ENCODE results near the gene TIMM17A.
A peak's percentile ranks its signal among the peaks of the same experiment; 100 is the strongest.
"Not testable (repeated sequence)": the region's sequence is repeated elsewhere in the genome, so short reads cannot be mapped to it uniquely, and the experiment has no call there.

Gene TIMM17A

DNA sequence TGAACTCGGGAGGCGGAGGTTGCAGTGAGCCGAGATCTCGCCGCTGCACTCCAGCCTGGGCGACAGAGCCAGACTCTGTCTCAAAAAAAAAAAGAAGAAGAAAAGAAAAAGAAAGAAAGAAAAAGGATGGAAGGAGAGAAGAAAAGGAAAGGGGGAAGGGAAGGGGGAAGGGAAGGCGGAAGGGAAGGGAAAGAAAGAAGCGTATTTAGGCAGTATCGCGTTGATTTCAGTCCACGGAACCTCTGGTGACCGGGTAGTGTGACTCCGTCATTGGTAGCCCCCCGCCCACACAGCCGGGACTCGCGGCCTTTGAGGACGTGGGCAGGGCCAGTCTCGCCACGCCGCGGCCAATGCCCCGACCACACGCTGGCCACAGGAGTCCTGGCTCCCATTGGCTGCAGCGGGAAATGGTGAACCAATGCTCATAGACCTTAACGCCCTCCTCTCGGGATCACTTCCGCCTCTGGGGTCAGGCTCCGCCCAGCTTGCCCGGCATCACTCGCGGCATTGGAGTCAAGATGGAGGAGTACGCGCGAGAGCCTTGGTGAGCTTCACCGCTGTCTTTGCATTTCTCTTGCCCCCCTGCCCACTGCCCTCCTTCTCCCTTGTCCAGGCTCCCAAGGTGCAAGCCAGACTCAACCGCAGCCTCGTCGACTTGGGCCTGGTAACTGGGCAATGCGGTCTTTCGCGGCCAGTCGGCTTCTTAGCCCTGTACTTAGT is at the start of gene TIMM17A:
TSS of gene TIMM17A (plus strand) at position 495 of the 720 bp plus-strand sequence. CDS start at position 519, 24 bp downstream.
- peak; percentile 97 for DNase-seq

DNA sequence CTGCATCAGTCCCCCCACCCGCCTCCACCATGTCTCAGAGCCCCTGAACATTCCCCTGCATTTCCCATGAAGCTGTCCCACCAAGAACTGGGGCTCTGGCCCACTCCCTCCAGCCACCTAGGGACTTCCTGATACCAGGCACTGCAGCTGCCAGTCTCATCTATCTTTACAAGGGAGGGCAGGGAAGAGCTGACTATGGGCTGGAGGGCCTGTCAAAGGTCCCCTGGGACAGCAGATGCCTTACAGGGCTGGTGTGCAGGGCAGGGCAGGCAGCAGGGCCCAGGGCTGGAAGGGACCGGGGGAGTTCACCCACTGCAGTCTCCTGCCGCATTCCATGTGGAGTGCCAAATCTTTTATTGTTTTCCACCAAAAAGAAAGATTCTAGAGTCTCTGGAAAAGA is 49.0 kb upstream of the TIMM17A start:
- DNase-seq = no peak

DNA sequence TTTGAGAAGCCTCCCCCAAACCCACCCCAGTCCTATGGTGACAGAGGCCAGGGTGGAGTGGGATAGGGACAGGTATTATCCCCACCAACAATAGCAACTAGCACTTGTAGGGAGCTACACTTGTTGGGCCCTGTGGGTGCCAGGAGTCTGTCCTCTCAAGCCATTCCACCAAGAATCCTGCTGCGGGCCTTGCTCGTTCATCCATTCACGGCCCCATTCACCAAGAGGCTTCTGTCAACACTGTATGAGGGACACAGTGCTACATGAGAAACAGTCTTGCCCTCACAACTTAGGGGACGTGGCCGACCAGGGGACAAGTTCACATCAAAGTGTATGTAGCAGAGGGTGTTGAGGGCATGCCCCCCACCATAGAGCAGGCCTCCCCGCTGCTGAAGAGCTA is 47.7 kb upstream of the TIMM17A start:
- DNase-seq = no peak

DNA sequence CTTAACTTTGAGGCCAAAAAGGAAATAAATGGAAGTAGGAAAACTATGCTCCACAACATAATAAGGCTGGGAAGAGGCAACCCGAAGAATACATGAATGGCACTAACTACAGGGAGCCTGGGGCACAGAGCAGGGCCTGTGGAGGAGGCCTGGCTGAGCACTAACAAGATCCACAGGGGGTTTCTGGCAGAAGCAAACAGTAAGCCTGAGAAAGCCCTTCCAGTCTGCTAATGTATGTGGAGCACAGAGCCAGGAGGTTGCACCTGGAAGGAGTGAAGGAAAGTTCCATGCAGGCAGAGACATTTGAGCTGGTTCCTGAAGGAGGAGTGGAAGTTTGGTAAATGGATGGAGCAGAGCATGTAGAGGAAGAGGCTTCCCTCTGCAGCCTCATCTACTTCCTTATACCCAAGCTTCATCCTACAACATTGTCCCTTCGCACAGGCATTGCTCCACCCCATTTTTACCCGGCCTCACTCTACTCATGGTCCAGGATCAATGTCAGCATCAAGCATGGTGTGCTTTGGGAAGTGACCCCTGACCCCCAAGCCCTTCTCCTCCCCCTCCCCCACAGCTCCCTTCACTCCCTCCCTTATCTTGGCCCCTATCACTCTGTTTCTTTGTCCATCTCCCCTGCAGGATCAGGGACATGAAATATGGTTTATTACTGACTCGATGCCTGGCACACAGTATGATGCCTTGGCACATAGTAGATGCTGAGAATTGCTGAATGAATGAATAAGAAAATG is 43.3 kb upstream of the TIMM17A start:
- DNase-seq = no peak

DNA sequence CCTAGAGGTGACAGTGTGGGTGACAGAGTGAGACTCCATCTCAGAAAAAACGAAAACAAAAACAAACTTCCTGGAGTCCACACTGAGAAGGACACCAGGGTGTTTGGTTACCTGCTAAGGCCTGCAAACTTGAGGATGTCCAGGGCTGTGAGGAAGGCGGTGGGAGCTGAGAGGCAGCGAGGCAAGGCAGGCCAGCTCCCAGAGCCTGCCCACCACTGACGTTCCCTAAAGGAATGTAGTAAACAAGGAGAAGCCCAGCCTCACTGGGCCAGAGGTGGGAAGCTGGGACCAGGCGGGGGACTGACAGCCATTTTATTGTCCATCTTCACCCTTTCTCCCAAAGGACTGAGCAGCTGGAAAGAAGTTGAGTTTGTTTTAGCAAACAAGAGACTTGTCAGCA is 42.5 kb upstream of the TIMM17A start:
- DNase-seq = no peak

DNA sequence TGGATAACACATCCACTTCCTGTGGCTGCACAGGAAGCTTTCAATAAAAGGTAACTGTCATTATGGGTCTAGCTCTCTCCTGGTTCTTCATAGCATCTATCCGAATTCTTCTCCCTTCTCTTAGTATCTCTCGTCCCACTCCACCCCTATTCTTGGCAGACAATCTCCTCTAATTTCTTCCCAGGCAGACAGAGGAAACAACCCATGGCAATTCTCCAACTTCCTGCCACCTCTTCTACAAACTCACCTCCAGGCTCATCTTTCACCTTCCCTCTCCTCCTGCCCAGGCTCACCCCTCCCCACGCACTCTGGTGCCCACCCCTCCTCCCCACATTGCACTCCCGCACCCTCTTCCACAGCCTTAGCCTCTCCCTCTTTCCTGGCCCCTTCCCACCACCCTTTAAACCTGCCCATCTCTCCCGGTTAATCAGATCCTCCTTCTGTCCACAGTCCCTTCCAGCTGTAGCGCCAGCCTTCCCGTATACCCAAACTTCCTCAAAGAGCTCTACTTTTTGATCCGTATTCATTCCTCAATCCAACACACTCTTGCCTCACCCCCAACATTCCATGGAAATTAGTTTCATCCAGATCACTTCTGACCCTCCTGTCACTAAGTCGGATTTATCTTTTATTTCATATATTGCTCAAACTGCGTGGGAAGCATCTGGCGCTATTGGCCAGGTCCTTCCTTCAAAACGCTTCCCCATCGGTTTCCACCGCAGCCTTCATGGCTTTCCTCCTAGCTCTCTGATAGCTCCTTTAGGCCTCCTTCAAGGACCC is 40.7 kb upstream of the TIMM17A start:
- DNase-seq = no peak

DNA sequence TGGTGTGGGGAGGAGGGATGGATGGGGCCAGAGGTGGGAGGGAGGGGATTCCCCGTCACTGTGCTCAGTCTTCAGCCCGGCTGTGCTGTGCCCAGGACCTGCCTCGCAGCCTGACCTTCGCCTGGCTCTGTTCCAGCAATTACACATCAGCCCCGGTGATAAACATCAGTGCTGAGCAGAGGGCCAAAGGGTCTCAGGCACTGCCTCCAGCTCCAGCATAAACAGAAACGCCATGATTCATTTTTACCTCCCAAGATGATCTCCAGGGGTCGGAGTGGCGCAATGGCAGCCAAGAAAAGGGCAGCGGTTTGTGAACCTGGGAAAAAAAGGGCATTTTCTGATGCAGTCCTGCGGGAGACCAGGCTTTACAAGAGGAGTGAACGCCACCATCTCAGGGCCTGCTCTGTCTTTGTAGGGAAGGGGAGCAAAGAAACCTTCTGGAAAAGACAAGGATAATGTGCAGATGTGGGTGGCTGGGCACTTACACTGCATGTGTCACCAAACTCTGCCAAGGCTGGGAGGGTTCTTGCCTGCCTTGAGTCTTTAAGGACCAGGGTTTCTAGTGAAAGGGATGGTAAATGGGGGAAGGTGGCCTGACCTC is 38.6 kb upstream of the TIMM17A start:
- no peak for DNase-seq

DNA sequence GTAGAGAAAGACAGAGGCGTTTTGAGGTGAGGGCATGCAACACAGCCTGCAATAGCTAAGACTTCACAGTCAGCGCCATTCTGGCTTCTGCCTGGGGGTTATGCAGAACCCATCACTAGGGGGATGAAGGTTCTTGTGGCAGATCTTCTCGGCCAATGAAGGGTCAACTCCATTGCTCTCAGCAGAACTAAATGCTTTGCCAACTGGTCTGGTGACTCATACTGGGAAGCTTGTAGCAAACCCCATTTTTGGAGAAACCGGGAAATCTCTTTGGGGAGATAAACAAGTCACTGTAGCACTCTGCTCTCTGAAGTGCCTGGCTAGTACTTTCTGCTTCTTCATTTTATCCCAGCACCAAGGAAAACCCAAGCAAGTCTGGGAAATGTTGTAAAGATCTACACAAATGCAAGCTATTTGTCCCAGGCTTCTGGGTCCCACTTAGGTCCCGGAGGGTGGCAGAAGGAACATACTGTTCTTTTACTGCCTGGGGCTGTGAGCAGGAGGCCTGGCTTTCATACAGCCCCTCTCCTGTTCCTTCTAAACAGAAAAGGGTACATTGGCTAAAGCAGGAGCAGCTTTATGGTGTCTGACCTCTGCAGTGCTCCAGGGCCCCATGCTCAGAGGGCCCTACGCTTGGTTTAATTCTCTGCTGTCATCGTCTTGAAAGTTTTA is 37.8 kb upstream of the TIMM17A start:
- no peak for DNase-seq

DNA sequence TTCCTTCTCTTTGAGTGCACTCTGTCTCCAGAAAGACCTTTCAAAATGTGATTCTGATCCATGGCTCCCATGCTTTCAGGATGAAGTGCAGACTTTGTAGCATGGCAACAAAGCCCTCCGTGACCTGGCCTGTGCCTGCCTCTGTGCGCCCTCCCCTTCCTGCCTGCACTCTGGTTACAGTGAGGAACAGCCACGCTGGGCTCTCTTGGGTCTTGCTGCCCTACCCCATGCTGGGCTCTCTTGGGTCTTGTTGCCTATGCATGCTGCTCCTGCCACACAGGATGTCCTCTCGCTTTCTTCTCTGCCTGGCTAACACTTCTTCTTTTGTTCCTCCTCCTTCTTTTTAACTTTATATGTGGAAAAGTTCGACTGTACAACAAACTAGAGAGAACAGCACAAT is 37.0 kb upstream of the TIMM17A start:
- no peak for DNase-seq

DNA sequence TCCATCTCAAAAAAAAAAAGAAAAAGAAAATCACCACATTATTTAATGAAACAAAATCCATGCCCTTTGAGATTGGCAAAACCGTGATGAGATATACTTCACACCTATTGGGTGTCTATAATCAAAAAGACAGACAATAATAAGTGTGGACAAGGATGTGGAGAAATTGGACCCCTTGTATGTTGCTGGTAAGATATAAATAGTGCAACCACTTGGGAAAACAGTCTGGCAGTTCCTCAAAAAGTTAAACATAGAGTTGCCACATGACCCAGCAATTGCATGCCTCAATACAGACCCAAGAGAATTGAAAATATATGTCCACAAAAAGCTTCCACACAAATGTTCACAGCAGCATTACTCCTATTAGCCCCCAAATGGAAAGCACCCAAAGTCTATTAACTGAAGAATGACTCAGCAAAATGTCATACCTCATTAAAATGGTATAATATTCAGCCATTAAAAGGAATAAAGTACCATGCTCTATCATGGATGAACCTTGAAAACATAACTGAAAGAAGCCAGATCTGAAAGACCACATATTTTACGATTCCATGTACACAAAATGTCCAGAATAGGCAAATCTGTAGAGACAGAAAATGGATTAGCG is 33.2 kb upstream of the TIMM17A start:
- no peak for DNase-seq

DNA sequence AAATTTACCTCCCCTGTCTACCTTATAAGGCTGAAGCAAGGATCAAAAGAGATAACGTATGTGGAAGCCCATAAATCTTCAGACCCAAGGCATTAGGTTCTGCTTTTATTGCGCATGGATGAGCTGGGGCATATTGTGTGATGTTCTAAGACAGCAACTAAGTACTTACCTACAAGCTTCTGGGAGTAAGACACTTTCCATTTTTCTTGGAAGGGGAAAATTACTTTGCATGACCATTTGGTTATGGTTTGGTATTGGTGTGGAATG is 30.1 kb upstream of the TIMM17A start:
- DNase-seq = no peak

DNA sequence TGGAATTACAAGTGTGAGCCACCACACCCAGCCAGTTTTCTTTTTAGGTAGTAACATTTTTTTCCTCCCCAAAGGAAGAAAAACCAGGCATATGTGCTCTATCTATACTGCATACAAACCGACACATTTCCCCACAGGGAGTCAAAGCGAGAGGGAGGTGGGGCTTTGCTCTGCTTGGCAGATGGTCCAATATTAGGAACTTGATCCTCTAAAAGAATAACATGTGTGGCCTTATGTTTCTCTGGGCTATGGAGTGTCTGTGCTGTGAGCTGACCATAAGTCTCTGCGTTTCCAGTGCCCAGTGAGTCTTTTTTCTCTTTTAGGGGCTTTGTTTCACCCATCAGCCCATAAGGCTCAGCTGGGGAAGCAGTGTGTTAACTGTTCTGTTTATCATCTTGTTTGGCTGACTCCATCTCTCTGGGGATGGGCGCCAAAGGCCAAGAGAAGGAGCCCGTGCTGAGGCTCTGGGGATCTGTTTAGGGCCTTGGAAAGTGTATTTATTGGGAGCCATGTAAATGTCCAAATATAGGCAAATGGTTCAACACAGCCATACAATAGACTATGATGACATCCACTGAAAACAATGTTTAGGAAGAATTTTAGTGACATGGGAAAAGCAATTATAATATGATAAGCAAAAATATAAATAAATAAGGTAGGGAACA is 29.2 kb upstream of the TIMM17A start:
- DNase-seq = no peak

DNA sequence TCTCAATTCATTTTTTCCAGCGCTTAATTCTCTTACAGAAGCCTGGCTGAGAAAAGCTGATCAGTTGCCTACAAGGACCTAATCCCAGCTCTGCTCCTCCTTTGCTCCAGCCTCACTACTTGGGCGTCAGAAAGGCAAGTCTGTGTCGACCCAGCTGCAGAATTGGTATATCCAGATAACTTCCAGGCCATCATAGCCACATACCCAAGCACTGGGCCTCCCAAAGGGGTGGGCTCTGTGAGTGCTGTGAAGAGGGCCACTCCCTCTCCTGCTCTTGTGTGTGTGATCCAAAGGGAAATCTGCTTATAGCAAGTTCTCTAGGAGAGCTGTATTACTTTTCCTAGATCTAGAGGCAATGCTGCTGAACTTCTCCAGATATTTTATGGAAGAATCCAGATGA is 27.0 kb upstream of the TIMM17A start:
- DNase-seq = no peak

DNA sequence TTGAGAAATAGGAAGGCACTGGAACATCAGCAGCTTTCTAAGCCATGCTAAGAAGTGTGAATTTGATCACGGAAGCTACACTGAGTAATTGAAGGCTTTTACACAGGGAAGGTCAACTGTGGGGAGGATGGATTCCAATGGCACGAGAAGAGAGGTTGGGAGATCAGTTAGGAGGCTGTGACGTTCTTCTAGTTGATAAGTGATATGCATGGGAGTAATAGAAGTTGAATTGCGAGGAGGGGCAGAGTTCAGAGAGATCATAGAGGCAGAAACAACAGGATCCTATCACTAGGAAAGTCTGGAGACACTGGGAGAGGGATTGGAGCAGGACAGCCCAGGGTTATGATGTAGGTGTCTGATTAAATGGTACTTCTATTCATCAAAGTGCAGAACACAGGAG is 25.2 kb upstream of the TIMM17A start:
- no peak for DNase-seq

DNA sequence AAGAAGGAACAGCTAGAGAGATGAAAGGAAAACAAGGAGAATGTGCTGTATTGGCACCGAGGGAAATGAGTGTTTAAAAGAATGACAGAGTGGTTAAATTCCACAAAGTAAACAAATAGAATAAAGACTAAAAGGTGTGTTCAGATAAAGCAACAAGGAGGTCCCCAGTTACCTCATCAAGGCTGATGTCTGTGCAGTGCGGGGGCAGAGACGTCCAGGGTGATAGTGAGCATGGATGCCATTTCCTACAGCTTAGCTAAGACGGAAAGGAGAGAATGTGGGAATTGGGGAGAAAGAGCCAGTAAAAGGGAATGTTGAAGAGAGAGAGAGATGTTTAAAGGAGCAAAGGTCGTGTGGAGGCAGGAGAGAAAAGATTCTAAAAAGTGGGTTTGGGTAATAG is 24.5 kb upstream of the TIMM17A start:
- DNase-seq = no peak

DNA sequence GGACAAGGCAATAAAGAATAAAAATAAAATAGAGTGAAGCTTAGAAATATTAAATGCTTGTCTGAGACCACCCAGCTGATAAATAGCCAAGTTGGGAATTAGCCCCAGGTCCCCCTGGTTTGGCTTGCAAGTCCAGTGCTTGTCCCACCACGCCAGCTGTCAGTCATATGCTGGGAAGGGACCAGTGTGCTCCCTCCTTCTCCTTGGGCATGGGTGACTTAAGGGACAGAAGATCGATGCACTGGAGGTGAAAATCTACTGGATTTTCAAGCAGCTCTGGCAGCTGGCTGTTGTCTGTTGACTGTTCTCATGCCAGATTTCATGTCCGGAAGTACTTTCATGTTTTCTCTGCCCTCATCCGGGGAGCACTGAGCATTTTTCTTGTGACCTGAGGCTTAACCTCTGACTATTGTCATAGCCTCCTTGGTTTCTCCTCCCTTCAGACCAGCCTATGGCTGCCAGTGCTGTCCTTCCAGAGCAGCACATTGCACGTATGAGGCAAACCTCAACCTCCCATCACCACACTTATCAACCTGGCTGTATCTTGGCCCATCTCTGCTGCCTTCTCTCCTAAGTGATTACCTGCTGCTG is 21.4 kb upstream of the TIMM17A start:
- no peak for DNase-seq

DNA sequence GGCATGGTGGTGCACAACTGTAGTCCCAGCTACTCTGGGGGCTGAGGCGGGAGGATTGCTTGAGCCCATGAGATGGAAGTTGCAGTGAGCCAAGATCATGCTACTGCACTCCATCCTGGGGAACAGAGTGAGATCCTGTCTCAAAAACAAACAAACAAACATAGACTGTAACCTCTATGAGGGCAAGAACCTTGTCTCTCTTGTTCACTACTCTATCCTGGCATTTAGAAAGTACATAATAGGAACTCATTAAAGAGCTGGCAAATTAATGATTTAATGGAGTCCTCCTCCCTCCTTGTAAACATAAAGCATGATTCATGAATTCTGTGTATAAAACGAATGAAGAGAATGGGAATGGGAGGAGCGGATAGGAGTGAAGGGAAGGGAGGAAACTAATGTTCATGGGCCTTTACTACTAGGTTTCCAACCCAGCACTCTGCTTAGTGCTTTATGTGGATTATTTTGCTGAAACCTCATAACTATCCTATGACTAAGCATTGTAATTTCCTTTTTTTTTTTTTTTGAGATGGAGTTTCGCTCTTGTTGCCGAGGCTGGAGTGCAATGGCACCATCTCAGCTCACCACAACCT is 17.6 kb upstream of the TIMM17A start:
- DNase-seq = no peak

DNA sequence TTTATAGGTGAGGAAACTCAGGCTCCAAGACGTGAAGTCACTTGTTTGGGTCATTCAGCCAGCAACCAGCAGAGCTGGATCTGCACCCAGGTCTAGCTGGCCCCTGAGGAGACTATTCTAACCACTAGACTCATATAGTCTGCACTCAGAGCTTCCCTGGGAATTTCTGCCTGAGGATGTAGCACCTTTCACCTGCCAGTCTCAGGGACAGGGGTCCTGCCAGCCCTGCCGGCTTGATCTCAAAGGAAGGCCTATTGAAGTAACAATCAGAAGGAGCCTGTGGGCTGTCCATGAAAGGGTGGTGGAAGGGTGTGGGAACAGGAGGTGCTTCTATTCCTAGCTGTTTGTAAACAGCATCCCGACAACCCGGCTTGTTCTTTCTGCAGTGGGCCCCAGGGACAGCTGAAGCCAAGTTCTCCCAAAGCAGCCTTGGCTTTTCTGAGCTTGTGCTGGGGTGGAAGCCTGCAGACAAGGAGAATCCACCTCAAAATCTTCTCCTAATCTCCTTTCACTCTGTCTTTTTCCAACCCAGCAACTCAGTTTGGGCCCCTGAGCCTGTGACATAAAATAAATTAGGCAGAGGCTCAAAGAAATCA is 16.8 kb upstream of the TIMM17A start:
- no peak for DNase-seq

DNA sequence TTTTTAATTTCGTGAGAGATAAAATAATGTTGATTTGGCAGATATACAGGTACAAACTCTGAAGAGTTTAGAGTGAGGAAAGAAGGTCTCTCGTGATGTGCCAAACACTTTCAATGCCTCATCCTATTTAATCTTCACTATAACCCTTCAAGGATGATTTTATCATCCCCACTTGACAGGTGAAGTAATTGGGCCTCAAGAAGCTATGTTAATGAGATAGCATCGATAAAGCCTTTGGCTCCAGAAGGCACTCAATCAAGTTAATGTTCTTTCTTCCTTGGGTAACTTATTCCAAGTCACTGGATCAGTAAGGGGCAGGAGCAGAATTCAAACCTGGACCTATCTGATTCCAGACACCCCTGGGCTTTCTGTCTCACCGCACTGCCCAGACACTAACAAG is 16.2 kb upstream of the TIMM17A start:
- DNase-seq = no peak

DNA sequence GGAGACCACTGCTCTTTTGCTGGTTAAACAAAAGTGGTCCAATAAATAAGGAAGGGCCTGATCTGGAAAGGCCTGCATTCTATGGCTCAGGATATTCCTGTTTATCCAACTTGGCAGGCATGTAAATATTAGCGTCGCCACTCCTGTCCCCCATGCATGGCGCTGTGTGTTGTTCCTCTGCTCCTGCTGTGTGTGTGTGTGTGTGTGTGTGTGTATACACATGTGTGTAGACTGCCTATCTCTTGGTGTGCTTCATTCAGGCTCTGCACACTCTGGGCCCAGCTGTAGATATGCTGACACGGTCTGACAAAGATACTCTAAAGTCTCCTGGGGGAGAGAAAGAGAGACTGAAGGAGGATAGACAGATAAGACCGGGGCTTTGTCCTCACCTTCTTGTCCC is 15.7 kb upstream of the TIMM17A start:
- no peak for DNase-seq

DNA sequence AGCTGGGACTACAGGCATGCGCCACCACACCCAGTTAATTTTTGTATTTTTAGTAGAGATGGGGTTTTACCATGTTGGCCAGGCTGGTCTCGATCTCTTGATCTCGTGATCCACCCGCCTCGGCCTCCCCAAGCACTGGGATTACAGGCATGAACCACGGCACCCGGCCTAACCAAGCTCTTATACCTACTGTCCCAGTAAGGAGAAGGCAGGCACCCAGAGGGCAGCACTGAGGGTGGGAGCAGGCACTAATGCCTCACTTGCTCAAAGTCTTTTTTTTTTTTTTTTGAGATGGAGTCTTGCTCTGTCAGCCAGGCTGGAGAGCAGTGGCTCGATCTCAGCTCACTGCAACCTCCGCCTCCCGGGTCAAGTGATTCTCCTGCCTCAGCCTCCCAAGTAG is 15.0 kb upstream of the TIMM17A start:
- not testable (repeated sequence) for DNase-seq
